Progenitor cell of endocrine pancreas (in vitro differentiated cells): Measurements from ENCODE around the gene KPNA4. TPM values are rescaled to one million over a fixed set of nuclear protein-coding genes. Genes with fewer than 3 reads are reported as not detected.

Experiments
- DNase-seq: peaks from one replicate; pipeline ENCODE4 v3.0.0; 2021; ENCODE audit warnings: low spot score; ENCODE audit not compliant: unreplicated experiment
- H3K27ac Mint-ChIP-seq: 2 replicates; pipeline ENCODE4 v1.8.0; 2021; ENCODE audit warnings: mild to moderate bottlenecking, moderate library complexity, mixed read lengths
- H3K27me3 Mint-ChIP-seq: 2 replicates; pipeline ENCODE4 v1.8.0; 2021; ENCODE audit warnings: mixed read lengths
- H3K36me3 Mint-ChIP-seq: 2 replicates; pipeline ENCODE4 v1.8.0; 2022; ENCODE audit warnings: mixed read lengths; ENCODE audit not compliant: insufficient read depth
- H3K4me1 Mint-ChIP-seq: 2 replicates; pipeline ENCODE4 v1.8.0; 2021; ENCODE audit warnings: low read depth, mixed read lengths
- H3K4me3 Mint-ChIP-seq: 2 replicates; pipeline ENCODE4 v1.8.0; 2021; ENCODE audit warnings: low read depth, mild to moderate bottlenecking, moderate library complexity, mixed read lengths
- H3K9me3 Mint-ChIP-seq: 2 replicates; pipeline ENCODE4 v1.8.0; 2021; ENCODE audit warnings: low read depth, mixed read lengths
- total RNA-seq: library from RNA; stranded (reverse); gene quantifications from 2 replicates; pipeline ENCODE4 v1.2.1, GENCODE V29; 2021
- TF ChIP-seq, protein P1 (sequence below): fragments of 200-600 bp; sonication (generic); IDR thresholded peaks from one replicate; pipeline ENCODE4 v1.5.0; 2021; ENCODE audit warnings: antibody characterized with exemption, mild to moderate bottlenecking; ENCODE audit not compliant: unreplicated experiment

Gene KPNA4
- total RNA-seq, 1 donor from 2014 or later, result 59.1 TPM

DNA sequence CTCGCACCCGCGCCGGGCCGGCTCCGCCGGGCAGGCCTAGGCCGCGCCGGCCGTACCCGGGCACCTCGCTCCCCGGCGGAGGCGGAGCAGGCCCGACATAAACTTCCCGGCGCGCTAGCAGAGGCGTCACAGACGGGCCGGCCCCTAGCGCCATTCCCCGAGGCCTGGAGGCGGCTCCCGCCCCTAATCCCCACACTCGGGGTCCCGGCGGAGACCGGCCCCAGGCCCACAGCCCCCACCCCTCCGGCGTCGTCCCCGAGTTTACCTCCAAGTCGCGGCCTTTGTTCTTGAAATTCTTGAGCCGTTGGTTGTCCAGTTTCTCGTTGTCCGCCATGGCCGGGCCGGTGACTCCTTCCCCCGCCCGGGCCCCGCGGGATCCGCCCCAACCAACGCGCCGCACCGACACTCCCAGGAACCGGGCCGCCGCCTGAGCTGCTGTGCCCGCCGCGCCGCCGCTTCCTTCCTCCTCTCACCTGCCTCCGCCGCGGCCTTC, 376 bp downstream of the KPNA4 start:
- peak; percentile 41 for DNase-seq
- Mint-ChIP-seq H3K9me3 (peaks cover 5% of the 10 kb centered on the region), H3K27me3 (no peaks in the 10 kb centered on the region), H3K4me1 (peaks cover 35% of the 10 kb centered on the region), H3K4me3 (peak overlapping the region; percentile 97), H3K27ac (peak overlapping the region; percentile 98), H3K36me3 (peaks cover 11% of the 10 kb centered on the region)
- TF ChIP-seq, protein P1, sequence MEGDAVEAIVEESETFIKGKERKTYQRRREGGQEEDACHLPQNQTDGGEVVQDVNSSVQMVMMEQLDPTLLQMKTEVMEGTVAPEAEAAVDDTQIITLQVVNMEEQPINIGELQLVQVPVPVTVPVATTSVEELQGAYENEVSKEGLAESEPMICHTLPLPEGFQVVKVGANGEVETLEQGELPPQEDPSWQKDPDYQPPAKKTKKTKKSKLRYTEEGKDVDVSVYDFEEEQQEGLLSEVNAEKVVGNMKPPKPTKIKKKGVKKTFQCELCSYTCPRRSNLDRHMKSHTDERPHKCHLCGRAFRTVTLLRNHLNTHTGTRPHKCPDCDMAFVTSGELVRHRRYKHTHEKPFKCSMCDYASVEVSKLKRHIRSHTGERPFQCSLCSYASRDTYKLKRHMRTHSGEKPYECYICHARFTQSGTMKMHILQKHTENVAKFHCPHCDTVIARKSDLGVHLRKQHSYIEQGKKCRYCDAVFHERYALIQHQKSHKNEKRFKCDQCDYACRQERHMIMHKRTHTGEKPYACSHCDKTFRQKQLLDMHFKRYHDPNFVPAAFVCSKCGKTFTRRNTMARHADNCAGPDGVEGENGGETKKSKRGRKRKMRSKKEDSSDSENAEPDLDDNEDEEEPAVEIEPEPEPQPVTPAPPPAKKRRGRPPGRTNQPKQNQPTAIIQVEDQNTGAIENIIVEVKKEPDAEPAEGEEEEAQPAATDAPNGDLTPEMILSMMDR, result no peak

DNA sequence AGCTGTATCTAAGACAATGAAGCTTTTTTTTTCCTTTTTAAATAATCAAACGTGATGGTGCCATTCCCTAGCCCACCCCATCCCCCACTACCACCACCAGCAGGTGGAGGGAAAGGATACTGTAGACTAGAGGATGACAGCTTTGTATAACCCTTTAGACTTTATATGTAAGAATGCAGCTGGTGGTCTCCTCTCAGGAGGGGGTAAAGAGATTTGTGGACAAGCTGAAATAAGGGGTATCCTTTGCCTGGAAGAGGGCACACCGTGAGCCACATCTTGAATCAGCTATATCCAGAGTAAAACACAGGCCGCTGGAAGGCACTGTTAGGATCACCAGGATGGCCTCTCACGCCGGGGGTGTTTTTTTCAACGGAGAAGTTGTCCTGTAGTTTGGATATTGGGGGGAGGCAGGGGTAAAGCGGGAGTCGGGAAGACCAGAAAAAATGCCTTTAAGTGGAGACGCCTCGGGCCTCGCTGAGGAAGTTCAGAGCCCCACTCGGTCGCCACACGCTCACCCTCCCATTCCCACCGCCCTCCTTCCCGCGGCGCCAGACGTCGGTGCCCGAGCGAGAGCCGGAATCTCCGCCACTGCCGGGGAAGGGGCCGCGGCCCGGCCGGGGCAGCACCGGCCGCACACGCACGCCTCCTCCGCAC, 986 bp downstream of the KPNA4 start:
- H3K36me3 Mint-ChIP-seq, result peaks cover 11% of the 10 kb centered on the region
- no peak for DNase-seq

DNA sequence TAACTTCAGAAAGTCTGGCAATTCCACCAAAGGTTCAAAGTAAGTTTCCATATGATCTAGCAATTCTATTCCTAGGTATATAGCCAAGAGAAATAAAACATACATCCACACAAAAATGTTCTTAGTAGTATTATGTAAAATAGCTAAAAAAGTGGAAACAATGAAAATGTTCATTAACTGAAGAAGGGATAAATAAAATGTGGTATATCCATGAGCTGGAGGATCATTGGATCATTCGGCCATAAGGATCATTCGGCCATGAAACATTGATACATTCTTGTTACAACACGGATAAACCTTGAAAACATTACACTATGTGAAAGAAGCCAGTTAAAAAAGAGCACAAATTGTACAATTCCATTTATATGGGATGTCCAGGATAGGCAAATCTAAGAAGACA, 2.4 kb downstream of the KPNA4 start:
- TF ChIP-seq, protein P1, result no peak
- H3K27me3 Mint-ChIP-seq, result no peaks in the 10 kb centered on the region
- H3K4me1 Mint-ChIP-seq, result peaks cover 35% of the 10 kb centered on the region
- peak overlapping the region; percentile 65 for H3K4me3 Mint-ChIP-seq
- peaks cover 8% of the 10 kb centered on the region for H3K36me3 Mint-ChIP-seq
- peak overlapping the region; percentile 39 for H3K27ac Mint-ChIP-seq
- DNase-seq, result no peak
- H3K9me3 Mint-ChIP-seq, result peaks cover 5% of the 10 kb centered on the region

More for the DNA sequence above, 986 bp downstream of the KPNA4 start:
- H3K27me3 Mint-ChIP-seq, result no peaks in the 10 kb centered on the region
- TF ChIP-seq, protein P1, result no peak
- peak overlapping the region; percentile 98 for H3K27ac Mint-ChIP-seq
- H3K4me3 Mint-ChIP-seq, result peak overlapping the region; percentile 92
- peaks cover 5% of the 10 kb centered on the region for H3K9me3 Mint-ChIP-seq
- H3K4me1 Mint-ChIP-seq, result peaks cover 35% of the 10 kb centered on the region

DNA sequence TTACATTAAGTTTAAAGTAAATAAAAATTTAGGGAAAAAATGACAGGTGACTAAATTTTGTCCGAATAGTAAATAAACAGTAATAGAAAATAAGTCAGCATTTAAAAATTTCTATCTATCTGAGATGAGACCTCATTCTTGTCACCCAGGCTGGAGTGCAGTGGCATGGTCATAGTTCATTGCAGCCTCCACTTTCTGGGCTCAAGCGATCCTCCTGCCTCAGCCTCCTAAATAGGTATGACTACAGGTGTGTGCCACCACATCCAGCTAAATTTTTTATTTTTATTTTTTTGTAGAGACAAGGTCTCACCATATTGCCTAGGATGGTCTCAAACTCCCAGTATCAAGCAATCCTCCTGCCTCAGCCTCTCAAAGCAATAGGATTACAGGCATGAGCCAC, 7.8 kb downstream of the KPNA4 start:
- Mint-ChIP-seq H3K27me3 (no peaks in the 10 kb centered on the region), H3K9me3 (no peaks in the 10 kb centered on the region), H3K4me1 (peaks cover 22% of the 10 kb centered on the region), H3K36me3 (peaks cover 5% of the 10 kb centered on the region), H3K27ac (no peak overlapping the region), H3K4me3 (no peak overlapping the region)
- TF ChIP-seq, protein P1, result no peak
- no peak for DNase-seq

DNA sequence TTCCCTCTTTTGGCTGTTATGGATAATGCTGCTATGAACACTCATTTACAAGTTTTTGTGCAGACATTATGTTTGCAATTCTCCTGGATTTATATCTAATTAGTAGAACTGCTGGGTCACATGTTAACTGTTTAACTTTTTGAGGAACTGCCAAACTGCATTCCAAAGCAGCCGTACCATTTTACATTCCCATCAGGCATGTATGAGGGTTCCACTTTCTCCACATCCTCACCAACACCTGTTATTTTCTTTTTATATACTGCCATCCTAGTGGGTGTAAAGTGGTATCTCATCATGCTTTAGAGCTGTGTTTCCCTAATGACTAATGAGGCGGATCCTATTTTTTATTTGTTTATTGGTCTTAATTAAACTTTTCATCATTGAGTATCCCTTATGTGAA, 9.2 kb downstream of the KPNA4 start:
- TF ChIP-seq, protein P1, result no peak
- peaks cover 14% of the 10 kb centered on the region for H3K36me3 Mint-ChIP-seq

More for the DNA sequence above, 9.2 kb downstream of the KPNA4 start:
- H3K4me1 Mint-ChIP-seq, result peaks cover 17% of the 10 kb centered on the region
- DNase-seq, result no peak
- peaks cover 9% of the 10 kb centered on the region for H3K9me3 Mint-ChIP-seq
- no peak overlapping the region for H3K4me3 Mint-ChIP-seq
- no peaks in the 10 kb centered on the region for H3K27me3 Mint-ChIP-seq
- no peak overlapping the region for H3K27ac Mint-ChIP-seq
